ENCODE results near the gene TTC28.

- TF ChIP-seq POLR2A (IDR thresholded peaks at IDR 0.05) (no peak), CTCF (IDR thresholded peaks at IDR 0.05) (no peak), POLR2AphosphoS5 (IDR thresholded peaks at IDR 0.05) (no peak), EP300 (IDR thresholded peaks at IDR 0.05) (no peak)
These were observed 98.6 kb downstream of the TTC28 start for GRCh38 chr22:28581016-28581415.

Data from gastroesophageal sphincter (tissue), 3 donors.